ENCODE results near the gene CNNM1. TPM values are rescaled to one million over a fixed set of nuclear protein-coding genes. Genes with fewer than 3 reads are reported as not detected.

CNNM1 gene
- total and polyA plus RNA-seq, 12 donors: 0.07 to 2.0 (median 1.2) TPM; not detected in 1

DNA sequence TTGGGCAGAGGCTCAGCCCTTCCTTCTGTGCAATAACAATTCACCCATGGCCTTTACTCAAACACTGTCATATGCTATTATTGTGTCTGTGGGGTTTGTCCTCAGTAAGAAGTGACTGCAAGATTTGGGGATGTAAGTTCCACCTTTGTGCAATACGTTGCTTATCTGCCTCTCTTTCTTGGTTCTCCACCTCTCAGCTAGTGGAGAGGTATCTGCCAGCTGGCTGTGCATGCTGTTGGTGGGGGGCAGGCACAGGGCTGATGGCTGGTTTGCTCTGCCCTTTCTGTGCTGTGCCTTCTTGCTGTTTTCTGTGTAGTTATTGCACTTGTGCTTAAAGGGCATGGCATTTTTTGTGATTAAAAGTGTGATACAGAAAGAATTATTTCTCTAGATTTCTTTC, 36.2 kb downstream of the CNNM1 start:
- no peak for DNase-seq
- H3K4me3 ChIP-seq: no peak overlapping the region
- TF ChIP-seq, protein P1, sequence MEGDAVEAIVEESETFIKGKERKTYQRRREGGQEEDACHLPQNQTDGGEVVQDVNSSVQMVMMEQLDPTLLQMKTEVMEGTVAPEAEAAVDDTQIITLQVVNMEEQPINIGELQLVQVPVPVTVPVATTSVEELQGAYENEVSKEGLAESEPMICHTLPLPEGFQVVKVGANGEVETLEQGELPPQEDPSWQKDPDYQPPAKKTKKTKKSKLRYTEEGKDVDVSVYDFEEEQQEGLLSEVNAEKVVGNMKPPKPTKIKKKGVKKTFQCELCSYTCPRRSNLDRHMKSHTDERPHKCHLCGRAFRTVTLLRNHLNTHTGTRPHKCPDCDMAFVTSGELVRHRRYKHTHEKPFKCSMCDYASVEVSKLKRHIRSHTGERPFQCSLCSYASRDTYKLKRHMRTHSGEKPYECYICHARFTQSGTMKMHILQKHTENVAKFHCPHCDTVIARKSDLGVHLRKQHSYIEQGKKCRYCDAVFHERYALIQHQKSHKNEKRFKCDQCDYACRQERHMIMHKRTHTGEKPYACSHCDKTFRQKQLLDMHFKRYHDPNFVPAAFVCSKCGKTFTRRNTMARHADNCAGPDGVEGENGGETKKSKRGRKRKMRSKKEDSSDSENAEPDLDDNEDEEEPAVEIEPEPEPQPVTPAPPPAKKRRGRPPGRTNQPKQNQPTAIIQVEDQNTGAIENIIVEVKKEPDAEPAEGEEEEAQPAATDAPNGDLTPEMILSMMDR (IDR thresholded peaks at IDR 0.05): no peak
- no peaks in the 10 kb centered on the region for H3K9me3 ChIP-seq (replicated peaks in 1 of 3)
- intact Hi-C loops (cut with DNase I): no loop called here
- H3K27ac ChIP-seq: no peak overlapping the region
- 25 to 38% (median 34%) methylated on average over 1 of the region's 1 CpG for WGBS, 4 donors
- no peaks in the 10 kb centered on the region for H3K36me3 ChIP-seq (replicated peaks in 1 of 2)
- H3K27me3 ChIP-seq: no peaks in the 10 kb centered on the region
- H3K4me1 ChIP-seq (replicated peaks in 1 of 2): no peaks in the 10 kb centered on the region

- Histone ChIP-seq H3K27me3 (no peaks in the 10 kb centered on the region), H3K36me3 (replicated peaks in 1 of 2) (no peaks in the 10 kb centered on the region), H3K4me1 (replicated peaks in 1 of 2) (no peaks in the 10 kb centered on the region), H3K4me3 (no peak overlapping the region), H3K9me3 (replicated peaks in 1 of 3) (no peaks in the 10 kb centered on the region), H3K27ac (no peak overlapping the region)
- no peak for DNase-seq
- TF ChIP-seq, protein P1 (IDR thresholded peaks at IDR 0.05): no peak
- TF ChIP-seq POLR2A (IDR thresholded peaks at IDR 0.05): no peak
- 75 to 86% (median 76%) methylated on average over 1 of the region's 1 CpG for WGBS, 4 donors
- intact Hi-C loops (cut with DNase I): no loop called here
Observed at GRCh38 chr10:99365736-99366135, 36.6 kb downstream of the CNNM1 start.

- no peaks in the 10 kb centered on the region for H3K36me3 ChIP-seq (replicated peaks in 1 of 2)
- TF ChIP-seq, protein P1 (IDR thresholded peaks at IDR 0.05): no peak
- TF ChIP-seq POLR2A (IDR thresholded peaks at IDR 0.05): no peak
- H3K4me3 ChIP-seq: no peak overlapping the region
- intact Hi-C loops (cut with DNase I): no loop called here
- H3K27me3 ChIP-seq: no peaks in the 10 kb centered on the region
- no peak overlapping the region for H3K27ac ChIP-seq
- no peaks in the 10 kb centered on the region for H3K9me3 ChIP-seq (replicated peaks in 1 of 3)
- DNase-seq: no peak
- no peaks in the 10 kb centered on the region for H3K4me1 ChIP-seq (replicated peaks in 1 of 2)
- WGBS, 4 donors: 78 to 85% (median 82%) methylated on average over 2 of the region's 2 CpGs
Observed at GRCh38 chr10:99366666-99367065, 37.5 kb downstream of the CNNM1 start.

GRCh38 chr10:99368646-99369045, 39.5 kb downstream of the CNNM1 start:
- H3K4me1 ChIP-seq (replicated peaks in 1 of 2): no peaks in the 10 kb centered on the region
- H3K4me3 ChIP-seq: no peak overlapping the region
- H3K9me3 ChIP-seq (replicated peaks in 1 of 3): no peaks in the 10 kb centered on the region
- no peaks in the 10 kb centered on the region for H3K36me3 ChIP-seq (replicated peaks in 1 of 2)
- TF ChIP-seq POLR2A (IDR thresholded peaks at IDR 0.05): no peak
- TF ChIP-seq, protein P1 (IDR thresholded peaks at IDR 0.05): no peak
- no peak for DNase-seq
- 50 to 68% (median 57%) methylated on average over 1 of the region's 1 CpG for WGBS, 4 donors
- H3K27ac ChIP-seq: no peak overlapping the region
- H3K27me3 ChIP-seq: no peaks in the 10 kb centered on the region
- intact Hi-C loops (cut with DNase I): no loop called here
